ENCODE measurements around the gene LTO1.

LTO1 gene

DNA sequence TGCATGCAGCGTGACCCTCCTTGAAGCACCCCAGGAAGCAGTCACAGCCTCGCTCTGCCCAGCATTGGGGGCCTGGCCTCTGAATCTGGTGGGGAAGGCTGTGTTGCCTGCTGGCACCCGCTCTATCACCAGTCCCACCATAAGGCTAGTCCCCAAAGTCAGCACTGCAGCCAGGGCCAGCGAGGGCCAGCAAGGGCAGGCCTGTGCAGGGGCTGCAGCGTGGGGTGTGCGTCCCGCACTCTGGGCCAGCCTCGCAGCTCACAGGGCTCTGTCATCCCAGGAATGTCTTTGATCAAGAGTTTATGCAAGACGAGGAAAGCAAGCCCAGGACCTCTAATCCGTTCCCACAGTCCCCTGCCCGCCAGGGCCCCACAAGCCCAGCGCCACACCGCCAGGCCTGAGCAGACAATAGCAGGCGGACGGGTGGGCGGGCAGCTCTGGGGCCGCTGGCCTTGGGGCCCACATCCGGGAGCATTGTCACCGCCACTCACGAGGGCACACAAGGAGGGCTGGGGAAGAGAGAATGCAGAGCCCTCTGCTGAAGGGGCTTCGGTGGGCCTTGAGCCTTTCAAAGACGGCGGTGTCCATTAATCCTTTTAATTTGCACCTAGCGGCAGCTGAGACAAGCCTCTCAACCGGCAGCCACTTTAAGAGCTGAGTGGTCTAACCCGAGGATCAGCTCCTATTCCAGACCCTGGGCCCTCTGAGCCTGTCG, 17.1 kb downstream of the LTO1 start:
- TF ChIP-seq, protein P1, sequence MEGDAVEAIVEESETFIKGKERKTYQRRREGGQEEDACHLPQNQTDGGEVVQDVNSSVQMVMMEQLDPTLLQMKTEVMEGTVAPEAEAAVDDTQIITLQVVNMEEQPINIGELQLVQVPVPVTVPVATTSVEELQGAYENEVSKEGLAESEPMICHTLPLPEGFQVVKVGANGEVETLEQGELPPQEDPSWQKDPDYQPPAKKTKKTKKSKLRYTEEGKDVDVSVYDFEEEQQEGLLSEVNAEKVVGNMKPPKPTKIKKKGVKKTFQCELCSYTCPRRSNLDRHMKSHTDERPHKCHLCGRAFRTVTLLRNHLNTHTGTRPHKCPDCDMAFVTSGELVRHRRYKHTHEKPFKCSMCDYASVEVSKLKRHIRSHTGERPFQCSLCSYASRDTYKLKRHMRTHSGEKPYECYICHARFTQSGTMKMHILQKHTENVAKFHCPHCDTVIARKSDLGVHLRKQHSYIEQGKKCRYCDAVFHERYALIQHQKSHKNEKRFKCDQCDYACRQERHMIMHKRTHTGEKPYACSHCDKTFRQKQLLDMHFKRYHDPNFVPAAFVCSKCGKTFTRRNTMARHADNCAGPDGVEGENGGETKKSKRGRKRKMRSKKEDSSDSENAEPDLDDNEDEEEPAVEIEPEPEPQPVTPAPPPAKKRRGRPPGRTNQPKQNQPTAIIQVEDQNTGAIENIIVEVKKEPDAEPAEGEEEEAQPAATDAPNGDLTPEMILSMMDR (conservative IDR thresholded peaks at IDR 0.05; ENCODE audit: low read depth, low read length) = no peak
- peak; percentile 60 for DNase-seq (ENCODE audit: low read depth)
- H3K4me3 ChIP-seq (ENCODE audit: low read depth, low read length) = no peak overlapping the region

DNA sequence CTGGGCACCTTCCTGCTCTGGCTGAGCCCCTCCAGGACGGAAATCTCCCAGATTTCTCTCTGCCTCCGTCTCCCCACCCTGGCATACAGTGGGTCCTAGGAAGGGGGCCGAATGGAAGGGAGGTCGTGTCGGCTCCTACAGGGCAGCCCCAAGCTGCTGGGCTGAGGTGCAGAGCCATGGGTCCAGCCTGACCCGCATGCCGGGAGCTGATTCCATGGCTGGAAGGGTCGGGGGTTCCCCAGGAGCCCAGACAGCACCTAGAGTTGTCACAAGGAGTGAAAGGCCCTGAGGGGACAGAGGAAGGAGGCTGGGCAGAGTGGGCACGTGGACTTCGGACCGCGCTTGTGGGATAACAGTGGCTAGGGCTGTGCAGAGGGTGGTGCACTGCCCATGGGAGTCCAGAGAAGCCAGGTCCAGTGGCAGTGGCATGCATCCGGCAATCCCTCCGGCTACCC, 17.7 kb downstream of the LTO1 start:
- DNase-seq (ENCODE audit: low read depth) = no peak

DNA sequence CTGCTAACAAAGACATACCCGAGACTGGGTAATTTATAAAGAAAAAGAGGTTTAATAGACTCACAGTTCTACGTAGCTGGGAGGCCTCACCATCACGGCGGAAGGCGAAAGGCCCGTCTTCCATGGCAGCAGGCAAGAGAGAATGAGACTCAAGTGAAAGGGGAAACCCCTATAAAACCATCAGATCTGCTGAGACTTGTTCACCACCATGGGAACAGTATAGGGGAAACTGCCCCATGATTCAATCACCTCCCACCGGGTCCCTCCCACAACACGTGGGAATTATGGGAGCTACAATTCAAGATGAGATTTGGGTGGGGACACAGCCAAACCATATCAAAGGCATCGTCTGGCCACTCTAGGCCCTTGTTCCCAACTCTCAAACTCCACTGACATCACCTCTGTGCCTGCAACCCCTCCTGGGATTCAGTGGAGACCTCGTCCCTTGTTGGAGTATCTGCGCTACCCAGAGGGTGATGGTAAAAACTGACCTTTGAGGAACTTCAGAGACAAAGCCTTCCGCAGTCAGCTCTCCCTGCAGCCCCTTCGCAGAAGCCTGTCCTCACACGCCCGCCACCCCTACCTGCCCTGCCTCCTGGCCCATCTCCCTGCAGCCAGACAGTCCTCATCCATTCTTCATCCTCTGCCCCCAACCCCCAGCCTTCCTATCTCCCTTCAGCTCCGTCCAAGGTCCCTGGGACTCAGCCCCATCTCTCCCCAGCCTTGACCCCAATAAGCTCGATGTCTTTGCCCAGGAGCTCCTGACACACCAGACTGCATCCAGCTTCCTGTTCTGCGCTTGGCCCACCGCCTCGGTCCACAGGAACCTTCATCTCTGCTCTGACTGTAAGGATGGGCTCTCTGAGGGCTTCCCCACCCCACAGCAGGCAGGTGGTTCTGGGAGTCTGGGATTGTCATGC, 18.4 kb downstream of the LTO1 start:
- no peak overlapping the region for H3K4me3 ChIP-seq (ENCODE audit: low read depth, low read length)
- DNase-seq (ENCODE audit: low read depth) = no peak

More for the DNA sequence above, 17.7 kb downstream of the LTO1 start:
- TF ChIP-seq, protein P1 (conservative IDR thresholded peaks at IDR 0.05; ENCODE audit: low read depth, low read length) = no peak
- H3K4me3 ChIP-seq (ENCODE audit: low read depth, low read length) = no peak overlapping the region

DNA sequence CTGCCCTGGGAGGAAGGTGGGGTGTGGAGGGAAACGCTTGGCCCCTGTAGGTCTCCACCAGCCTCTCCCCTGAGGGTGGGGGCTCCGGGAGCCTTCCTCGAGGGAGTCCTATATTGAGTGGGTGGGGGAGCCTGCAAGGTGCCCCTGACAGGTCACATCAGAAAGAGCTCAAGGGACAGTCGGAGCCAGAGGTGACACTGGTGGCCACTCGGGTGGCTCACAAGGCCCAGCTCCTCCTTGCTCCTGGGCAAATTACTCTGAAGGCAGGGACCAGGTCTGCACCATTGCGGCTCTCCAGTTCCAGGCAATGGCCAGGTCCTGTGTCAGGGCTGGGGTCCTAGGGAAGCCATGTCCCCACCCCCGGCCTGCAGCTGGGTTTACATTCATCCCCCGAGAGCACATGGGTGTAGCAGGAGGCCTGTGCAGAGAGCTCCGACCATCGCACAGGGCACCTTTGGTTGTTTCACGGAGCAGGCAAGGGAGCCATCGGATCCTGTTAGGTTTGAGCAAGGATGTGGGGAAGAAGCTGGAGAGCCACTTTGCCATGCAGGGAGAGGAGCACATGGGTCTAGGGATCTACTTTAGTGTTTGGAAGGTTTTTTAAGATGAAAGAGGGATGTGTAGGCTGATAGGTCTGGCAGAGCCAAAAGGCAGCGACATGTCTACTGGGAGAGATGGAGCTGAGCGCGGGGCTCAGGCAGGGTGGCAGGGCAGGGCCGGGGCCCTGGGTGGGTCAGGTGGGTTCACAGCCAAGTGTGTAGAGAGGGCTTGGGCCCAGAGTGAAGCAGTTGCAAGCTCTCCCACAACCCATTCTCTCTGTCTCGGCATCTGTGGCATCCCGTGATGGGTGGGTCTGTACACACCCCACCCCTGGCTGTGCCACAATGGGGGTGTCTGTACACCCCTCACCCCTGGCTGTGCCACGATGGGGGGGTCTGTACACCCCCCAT, 19.4 kb downstream of the LTO1 start:
- H3K4me3 ChIP-seq (ENCODE audit: low read depth, low read length) = no peak overlapping the region
- no peak for DNase-seq (ENCODE audit: low read depth)
- TF ChIP-seq, protein P1 (conservative IDR thresholded peaks at IDR 0.05; ENCODE audit: low read depth, low read length) = no peak

More for the DNA sequence above, 18.4 kb downstream of the LTO1 start:
- TF ChIP-seq, protein P1 (conservative IDR thresholded peaks at IDR 0.05; ENCODE audit: low read depth, low read length) = no peak

DNA sequence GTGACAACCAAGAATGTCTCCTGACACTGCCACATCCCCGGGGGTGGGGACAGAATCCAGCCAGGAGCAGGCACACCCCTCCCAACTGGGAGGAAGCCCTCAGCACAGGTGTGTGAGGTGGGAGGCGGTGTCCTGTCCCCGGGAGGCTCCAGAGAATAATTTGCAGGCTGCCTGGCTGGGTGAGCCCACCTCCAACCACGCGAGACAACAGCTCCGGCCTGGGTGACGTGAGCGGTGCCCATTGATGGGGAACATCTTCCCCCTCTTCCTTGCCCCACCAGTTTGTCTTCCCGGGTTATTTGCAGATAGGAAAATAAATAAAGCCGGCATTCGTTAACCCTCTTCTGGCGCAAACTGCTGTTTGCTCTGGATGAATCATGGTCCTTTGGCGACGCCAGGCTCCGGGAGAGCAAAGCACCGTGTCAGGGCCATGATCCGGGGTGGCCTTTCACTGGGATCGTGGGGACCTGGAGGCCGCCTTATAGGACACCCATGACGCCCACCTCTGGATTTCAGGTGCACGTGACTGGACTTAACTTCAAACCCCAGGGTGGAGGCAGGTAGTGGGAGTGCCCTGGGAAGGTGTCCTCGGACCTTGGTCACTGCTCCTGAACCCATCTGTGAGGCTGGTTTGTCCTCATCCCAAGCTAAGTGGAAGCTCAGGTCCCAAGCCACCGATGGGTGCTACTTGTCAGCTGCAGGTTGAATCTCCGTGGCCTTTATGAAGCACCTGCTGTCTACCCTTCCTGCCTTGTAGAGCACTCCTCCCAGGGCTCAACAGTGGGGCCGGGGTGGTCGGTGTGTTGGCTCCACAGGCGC, 20.3 kb downstream of the LTO1 start:
- H3K4me3 ChIP-seq (ENCODE audit: low read depth, low read length) = no peak overlapping the region
- DNase-seq (ENCODE audit: low read depth) = no peak
- TF ChIP-seq, protein P1 (conservative IDR thresholded peaks at IDR 0.05; ENCODE audit: low read depth, low read length) = no peak
